GM12892 (cell line): Measurements from ENCODE around the gene LBH.

Source experiments
- POLR2A ChIP-seq: IDR thresholded peaks from 2 replicates; pipeline ENCODE4 v1.6.1; 2011; ENCODE audit warnings: low read depth, low read length, control low read depth
- POLR2AphosphoS5 ChIP-seq: IDR thresholded peaks from 2 replicates; pipeline ENCODE4 v1.6.1; 2011; ENCODE audit warnings: low read depth, low read length, control low read depth
- TAF1 ChIP-seq: IDR thresholded peaks from 2 replicates; pipeline ENCODE4 v1.6.1; 2011; ENCODE audit warnings: low read depth, mild to moderate bottlenecking, control low read depth, low read length, borderline replicate concordance

DNA sequence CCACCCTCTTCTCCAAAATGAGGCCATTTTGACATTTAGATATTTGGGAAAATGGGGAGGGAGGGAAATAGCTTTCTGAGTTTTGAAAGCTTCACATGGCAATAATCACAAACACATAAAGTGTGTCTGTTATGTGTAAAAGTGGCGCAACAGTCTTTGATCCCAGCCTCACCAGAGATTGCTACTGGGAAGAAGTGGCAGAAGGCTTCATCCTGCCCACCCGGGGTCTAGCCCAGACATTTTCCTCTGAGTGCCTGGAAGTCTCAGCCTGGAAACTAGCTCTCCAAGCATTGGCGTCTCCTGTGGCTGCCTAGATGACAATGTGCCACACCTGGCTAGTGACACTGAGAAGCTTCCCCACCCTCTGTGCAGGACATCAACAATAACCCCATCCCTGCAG lies 1.7 kb upstream of the LBH start:
- TF ChIP-seq TAF1 (no peak), POLR2A (no peak), POLR2AphosphoS5 (no peak)
